ENCODE measurements around the gene FMO1.

- TF ChIP-seq POLR2AphosphoS5 (IDR thresholded peaks at IDR 0.05), result no peak
- no peak for TF ChIP-seq POLR2A (IDR thresholded peaks at IDR 0.05)
These were observed 35.5 kb upstream of the FMO1 start for GRCh38 chr1:171212607-171213351.

Measured in prostate gland (tissue), 1 donor.